Activated CD4-positive, alpha-beta T cell treated with anti-CD3 and anti-CD28 coated beads for 4 hours (primary cell): ENCODE data around the gene MAPK4.
"Not testable (repeated sequence)": the region's sequence is repeated elsewhere in the genome, so short reads cannot be mapped to it uniquely, and the experiment has no call there.

Experiments used
- DNase-seq, 2 donors: peaks; one replicate each; pipeline ENCODE4 v3.0.0-alpha.2; 2020

The MAPK4 gene

GRCh38 chr18:50694147-50694546 lies 134.3 kb downstream of the MAPK4 start:
- no peak for DNase-seq

- no peak for DNase-seq
These were observed 135.7 kb downstream of the MAPK4 start for GRCh38 chr18:50695431-50696176.

- no peak for DNase-seq
These were observed 136.5 kb downstream of the MAPK4 start for GRCh38 chr18:50696436-50696835.

GRCh38 chr18:50696929-50697328 lies 137.0 kb downstream of the MAPK4 start:
- DNase-seq: no peak

- DNase-seq: no peak
These were observed 137.6 kb downstream of the MAPK4 start for GRCh38 chr18:50697509-50697908.

- DNase-seq: no peak
These were observed 140.6 kb downstream of the MAPK4 start for GRCh38 chr18:50700245-50701165.

GRCh38 chr18:50704357-50704940 lies 144.6 kb downstream of the MAPK4 start:
- no peak for DNase-seq

GRCh38 chr18:50706199-50706598 lies 146.3 kb downstream of the MAPK4 start:
- no peak for DNase-seq

- DNase-seq: no peak
These were observed 146.8 kb downstream of the MAPK4 start for GRCh38 chr18:50706651-50707050.

- DNase-seq: not testable (repeated sequence)
These were observed 147.4 kb downstream of the MAPK4 start for GRCh38 chr18:50707297-50707696.

GRCh38 chr18:50707855-50708469 lies 148.1 kb downstream of the MAPK4 start:
- no peak for DNase-seq

GRCh38 chr18:50709193-50709592 lies 149.3 kb downstream of the MAPK4 start:
- DNase-seq: no peak

- no peak for DNase-seq
These were observed 151.5 kb downstream of the MAPK4 start for GRCh38 chr18:50711386-50711785.

- no peak for DNase-seq
These were observed 156.0 kb downstream of the MAPK4 start for GRCh38 chr18:50715919-50716318.

- DNase-seq: no peak
These were observed 157.0 kb downstream of the MAPK4 start for GRCh38 chr18:50716902-50717301.

GRCh38 chr18:50717563-50717962 lies 157.7 kb downstream of the MAPK4 start:
- DNase-seq: no peak

GRCh38 chr18:50719471-50720324 lies 159.8 kb downstream of the MAPK4 start:
- no peak for DNase-seq

- no peak for DNase-seq
These were observed 160.4 kb downstream of the MAPK4 start for GRCh38 chr18:50720325-50720674.

- no peak for DNase-seq
These were observed 161.1 kb downstream of the MAPK4 start for GRCh38 chr18:50721006-50721405.

GRCh38 chr18:50721451-50722120 lies 161.7 kb downstream of the MAPK4 start:
- DNase-seq: no peak

- no peak for DNase-seq
These were observed 162.4 kb downstream of the MAPK4 start for GRCh38 chr18:50722311-50722710.

GRCh38 chr18:50724751-50725151 lies 164.9 kb downstream of the MAPK4 start:
- no peak for DNase-seq
